Measurements from ENCODE around the gene EPHA10. TPM values are rescaled to one million over a fixed set of nuclear protein-coding genes. Genes with fewer than 3 reads are reported as not detected.

EPHA10 gene
- total RNA-seq, 2 donors from 2014 or later = 0.42 TPM; not detected in 1

DNA sequence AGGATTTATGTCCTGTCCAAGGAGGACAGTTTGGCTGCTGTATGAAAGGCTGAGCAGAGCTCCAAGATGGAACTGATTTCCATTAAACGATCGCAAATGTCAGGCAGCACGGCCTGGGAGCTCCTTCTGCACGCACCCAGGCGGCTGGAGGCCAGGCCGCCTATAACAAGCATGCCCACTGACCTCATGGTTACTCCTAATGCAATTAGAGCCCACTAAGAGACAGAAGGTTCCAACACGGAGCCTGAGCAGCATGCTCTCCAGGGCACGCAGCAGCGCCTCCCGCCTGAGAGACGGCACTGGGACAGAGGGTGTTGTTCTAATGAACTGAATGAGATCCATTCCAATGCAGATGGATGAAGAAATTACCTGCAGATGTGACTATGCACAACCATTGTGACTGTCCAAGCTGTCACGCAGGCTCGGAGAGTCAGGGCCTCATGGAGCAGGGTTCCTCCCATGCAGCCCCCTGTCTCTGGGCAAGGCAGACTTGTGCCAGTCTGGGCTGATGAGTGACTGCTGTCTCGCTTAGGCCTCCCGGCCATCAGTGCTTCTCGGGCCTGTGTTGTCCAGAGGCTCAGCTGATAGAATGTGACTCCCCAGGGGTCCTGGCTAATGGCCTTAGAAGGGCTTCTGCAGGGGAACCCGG lies 97.8 kb downstream of the EPHA10 start:
- peaks cover 4% of the 10 kb centered on the region for H3K4me1 Mint-ChIP-seq
- H3K4me3 Mint-ChIP-seq = no peak overlapping the region
- H3K9me3 ChIP-seq (ENCODE audit: control insufficient read depth, low read length) = no peaks in the 10 kb centered on the region
- no peaks in the 10 kb centered on the region for H3K9me3 Mint-ChIP-seq
- no peak overlapping the region for H3K27ac Mint-ChIP-seq
- peaks cover 22% of the 10 kb centered on the region for H3K27me3 Mint-ChIP-seq (ENCODE audit: insufficient read depth)
- no peaks in the 10 kb centered on the region for H3K36me3 Mint-ChIP-seq (ENCODE audit: low read depth)
- DNase-seq = no peak
- H3K9ac ChIP-seq (ENCODE audit: extremely low read depth, low read length, poor library complexity, severe bottlenecking) = no peak overlapping the region
- H3K27me3 ChIP-seq (ENCODE audit: control insufficient read depth, insufficient read depth, low read length, poor library complexity, severe bottlenecking) = peaks cover 97% of the 10 kb centered on the region
- TF ChIP-seq, protein P1, sequence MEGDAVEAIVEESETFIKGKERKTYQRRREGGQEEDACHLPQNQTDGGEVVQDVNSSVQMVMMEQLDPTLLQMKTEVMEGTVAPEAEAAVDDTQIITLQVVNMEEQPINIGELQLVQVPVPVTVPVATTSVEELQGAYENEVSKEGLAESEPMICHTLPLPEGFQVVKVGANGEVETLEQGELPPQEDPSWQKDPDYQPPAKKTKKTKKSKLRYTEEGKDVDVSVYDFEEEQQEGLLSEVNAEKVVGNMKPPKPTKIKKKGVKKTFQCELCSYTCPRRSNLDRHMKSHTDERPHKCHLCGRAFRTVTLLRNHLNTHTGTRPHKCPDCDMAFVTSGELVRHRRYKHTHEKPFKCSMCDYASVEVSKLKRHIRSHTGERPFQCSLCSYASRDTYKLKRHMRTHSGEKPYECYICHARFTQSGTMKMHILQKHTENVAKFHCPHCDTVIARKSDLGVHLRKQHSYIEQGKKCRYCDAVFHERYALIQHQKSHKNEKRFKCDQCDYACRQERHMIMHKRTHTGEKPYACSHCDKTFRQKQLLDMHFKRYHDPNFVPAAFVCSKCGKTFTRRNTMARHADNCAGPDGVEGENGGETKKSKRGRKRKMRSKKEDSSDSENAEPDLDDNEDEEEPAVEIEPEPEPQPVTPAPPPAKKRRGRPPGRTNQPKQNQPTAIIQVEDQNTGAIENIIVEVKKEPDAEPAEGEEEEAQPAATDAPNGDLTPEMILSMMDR (conservative IDR thresholded peaks at IDR 0.05) = no peak
- H3K4me3 ChIP-seq (ENCODE audit: low read length) = no peak overlapping the region
- no peak overlapping the region for H3K27ac ChIP-seq (ENCODE audit: low read depth, low read length)
- peaks cover 3% of the 10 kb centered on the region for H3K4me1 ChIP-seq (ENCODE audit: control insufficient read depth, insufficient read depth, low read length)
- WGBS, 2 experiments (ENCODE audit: insufficient coverage in 1 of 2, insufficient read length in 1 of 2) = 71 to 84% methylated on average over 12 to 17 of the region's 17 CpGs
- H3K36me3 ChIP-seq (ENCODE audit: control insufficient read depth, insufficient read depth, low read length) = no peaks in the 10 kb centered on the region

DNA sequence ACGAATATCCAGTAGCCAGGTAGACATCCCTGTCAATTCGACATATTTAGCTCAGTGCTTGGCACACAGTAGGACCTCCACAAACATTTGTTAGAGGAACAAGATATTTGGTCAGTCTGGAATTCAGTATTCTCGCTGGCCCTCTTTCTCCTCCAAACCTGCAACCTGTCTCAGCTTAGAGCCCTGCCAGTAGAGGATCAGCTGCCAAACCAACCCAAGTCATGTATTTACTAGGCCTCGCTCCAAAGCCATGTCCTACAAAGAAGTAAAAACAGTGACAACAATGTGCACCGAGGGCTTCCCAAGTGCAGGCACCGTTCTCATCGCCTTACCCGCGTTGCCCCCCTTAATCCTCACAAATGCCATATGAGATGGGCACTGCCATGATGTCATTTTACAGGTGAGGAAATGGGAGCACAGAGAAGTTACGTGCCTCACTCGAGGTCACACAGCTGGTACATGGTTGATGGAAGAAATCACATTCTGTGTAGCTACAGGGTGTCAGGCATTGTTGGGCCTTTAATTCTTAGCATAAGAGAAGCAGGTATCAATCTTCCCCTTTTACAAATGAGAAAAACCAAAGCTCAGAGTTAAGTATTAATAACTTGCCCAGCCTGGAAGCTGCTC lies 98.6 kb downstream of the EPHA10 start:
- 90 to 91% methylated on average over 11 of the region's 11 CpGs for whole genome bisulfite sequencing, 2 experiments (ENCODE audit: insufficient coverage in 1 of 2, insufficient read length in 1 of 2)
- H3K27me3 ChIP-seq (ENCODE audit: control insufficient read depth, insufficient read depth, low read length, poor library complexity, severe bottlenecking) = peaks cover 97% of the 10 kb centered on the region
- TF ChIP-seq, protein P1 (conservative IDR thresholded peaks at IDR 0.05) = no peak

More for the DNA sequence above, 98.6 kb downstream of the EPHA10 start:
- H3K4me3 ChIP-seq (ENCODE audit: low read length) = no peak overlapping the region
- H3K27ac ChIP-seq (ENCODE audit: low read depth, low read length) = no peak overlapping the region
- H3K4me1 Mint-ChIP-seq = peaks cover 4% of the 10 kb centered on the region
- H3K27ac Mint-ChIP-seq = no peak overlapping the region
- peaks cover 30% of the 10 kb centered on the region for H3K27me3 Mint-ChIP-seq (ENCODE audit: insufficient read depth)
- no peaks in the 10 kb centered on the region for H3K36me3 ChIP-seq (ENCODE audit: control insufficient read depth, insufficient read depth, low read length)
- H3K9me3 Mint-ChIP-seq = no peaks in the 10 kb centered on the region
- H3K36me3 Mint-ChIP-seq (ENCODE audit: low read depth) = no peaks in the 10 kb centered on the region
- no peak overlapping the region for H3K9ac ChIP-seq (ENCODE audit: extremely low read depth, low read length, poor library complexity, severe bottlenecking)
- peaks cover 3% of the 10 kb centered on the region for H3K4me1 ChIP-seq (ENCODE audit: control insufficient read depth, insufficient read depth, low read length)
- DNase-seq = no peak
- H3K9me3 ChIP-seq (ENCODE audit: control insufficient read depth, low read length) = no peaks in the 10 kb centered on the region
- H3K4me3 Mint-ChIP-seq = no peak overlapping the region

Other genes starting within 250 kb of the EPHA10 start
- 10 to 100 TPM; 20.2 TPM for gene SNIP1, start 210.8 kb downstream of the EPHA10 start, total RNA-seq
- gene DNALI1, start 208.2 kb downstream of the EPHA10 start, total RNA-seq = 10 to 100 TPM; 31.5 to 39.5 TPM
- 10 to 100 TPM; 70.7 to 80.9 TPM for gene GNL2, start 169.2 kb downstream of the EPHA10 start, total RNA-seq
- not detected for gene RSPO1, start 130.2 kb downstream of the EPHA10 start, total RNA-seq
- 10 to 100 TPM; 27.7 to 49.7 TPM for gene CDCA8, start 72.6 kb downstream of the EPHA10 start, total RNA-seq
- gene MANEAL, start 28.7 kb upstream of the EPHA10 start, total RNA-seq = 1 to 10 TPM; 7.0 to 9.6 TPM
- gene C1orf122, start 42.7 kb upstream of the EPHA10 start, total RNA-seq = 10 to 100 TPM; 57.3 to 60.8 TPM
- gene YRDC, start 43.1 kb upstream of the EPHA10 start, total RNA-seq = 10 to 100 TPM; 21.0 to 21.1 TPM
- gene MTF1, start 94.5 kb upstream of the EPHA10 start, total RNA-seq = 10 to 100 TPM; 16.6 to 17.1 TPM
- 10 to 100 TPM; 19.9 to 21.4 TPM for gene INPP5B, start 181.9 kb upstream of the EPHA10 start, total RNA-seq
- gene SF3A3, start 224.9 kb upstream of the EPHA10 start, total RNA-seq = 10 to 100 TPM; 89.3 to 97.0 TPM
- gene FHL3, start 240.4 kb upstream of the EPHA10 start, total RNA-seq = 10 to 100 TPM; 20.5 to 20.6 TPM
- 10 to 100 TPM; 40.9 to 46.3 TPM for gene UTP11, start 247.6 kb upstream of the EPHA10 start, total RNA-seq